ENCODE measurements around the gene NCOA7.

GRCh38 chr6:125797886-125798444, 7.2 kb downstream of the NCOA7 start:
- no peak for TF ChIP-seq CTCF (IDR thresholded peaks at IDR 0.05)
- TF ChIP-seq POLR2A (IDR thresholded peaks at IDR 0.05): no peak
